RWPE2 (cell line): ENCODE data around the gene AP1S1.

Source experiments
- ATAC-seq: fragments of 200-7000 bp; cut with Tn5 transposase; 3 replicates; pipeline ENCODE4 v1.9.1; 2021; ENCODE audit warnings: low read depth
- DNase-seq: peaks from one replicate; pipeline ENCODE4 v3.0.0-alpha.2; 2020; ENCODE audit warnings: low spot score
- H3K27ac ChIP-seq: fragments of 450-650 bp; 2 replicates; pipeline ENCODE4 v1.5.1; 2017; ENCODE audit warnings: mild to moderate bottlenecking; ENCODE audit not compliant: poor library complexity, severe bottlenecking
- H3K27me3 ChIP-seq: fragments of 250-450 bp; sonication (Bioruptor Pico); 2 replicates; pipeline ENCODE4 v1.5.1; 2021; ENCODE audit warnings: mild to moderate bottlenecking, moderate library complexity; ENCODE audit not compliant: insufficient read depth, poor library complexity, severe bottlenecking
- H3K36me3 ChIP-seq: fragments of 250-450 bp; sonication (Bioruptor Pico); 2 replicates; pipeline ENCODE4 v1.5.1; 2020; ENCODE audit warnings: low read depth, mild to moderate bottlenecking, moderate library complexity
- H3K4me1 ChIP-seq: fragments of 250-450 bp; sonication (Bioruptor Pico); 2 replicates; pipeline ENCODE4 v1.5.1; 2021; ENCODE audit warnings: mild to moderate bottlenecking, moderate library complexity; ENCODE audit not compliant: insufficient read depth, poor library complexity, severe bottlenecking
- H3K4me3 ChIP-seq: fragments of 250-450 bp; sonication (Bioruptor Pico); 2 replicates; pipeline ENCODE4 v1.5.1; 2021; ENCODE audit warnings: mild to moderate bottlenecking, moderate library complexity; ENCODE audit not compliant: severe bottlenecking
- H3K9me3 ChIP-seq: fragments of 250-450 bp; sonication (Bioruptor Pico); 2 replicates; pipeline ENCODE4 v1.5.1; 2021; ENCODE audit warnings: mild to moderate bottlenecking, moderate library complexity; ENCODE audit not compliant: severe bottlenecking
- TF ChIP-seq, protein P1 (sequence below): fragments of 450-650 bp; IDR thresholded peaks from one replicate; pipeline ENCODE4 v1.5.1; 2017; ENCODE audit warnings: mild to moderate bottlenecking, moderate library complexity; ENCODE audit not compliant: poor library complexity, severe bottlenecking

Gene AP1S1

DNA sequence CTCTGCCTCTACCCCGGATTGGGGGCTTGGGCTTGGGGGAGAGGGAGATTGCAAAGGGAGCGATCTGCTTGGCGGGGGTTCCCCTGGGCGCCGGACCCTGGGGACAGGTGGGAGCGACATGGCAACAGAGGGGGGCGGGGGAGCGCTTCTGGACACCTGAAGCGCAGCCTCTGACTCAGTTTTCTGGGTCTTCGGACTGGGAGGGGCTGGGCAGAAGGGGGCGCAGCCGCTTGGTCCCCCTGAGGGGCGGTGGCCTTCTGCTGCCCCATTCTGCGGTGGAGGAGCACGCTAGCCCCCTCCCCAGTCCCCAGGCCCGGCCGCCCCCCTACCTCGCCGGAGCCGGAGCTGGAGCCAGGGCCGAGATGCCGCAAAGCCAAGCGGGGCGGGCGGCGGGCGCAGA is 25.4 kb downstream of the AP1S1 start:
- no peak for ATAC-seq
- TF ChIP-seq, protein P1, sequence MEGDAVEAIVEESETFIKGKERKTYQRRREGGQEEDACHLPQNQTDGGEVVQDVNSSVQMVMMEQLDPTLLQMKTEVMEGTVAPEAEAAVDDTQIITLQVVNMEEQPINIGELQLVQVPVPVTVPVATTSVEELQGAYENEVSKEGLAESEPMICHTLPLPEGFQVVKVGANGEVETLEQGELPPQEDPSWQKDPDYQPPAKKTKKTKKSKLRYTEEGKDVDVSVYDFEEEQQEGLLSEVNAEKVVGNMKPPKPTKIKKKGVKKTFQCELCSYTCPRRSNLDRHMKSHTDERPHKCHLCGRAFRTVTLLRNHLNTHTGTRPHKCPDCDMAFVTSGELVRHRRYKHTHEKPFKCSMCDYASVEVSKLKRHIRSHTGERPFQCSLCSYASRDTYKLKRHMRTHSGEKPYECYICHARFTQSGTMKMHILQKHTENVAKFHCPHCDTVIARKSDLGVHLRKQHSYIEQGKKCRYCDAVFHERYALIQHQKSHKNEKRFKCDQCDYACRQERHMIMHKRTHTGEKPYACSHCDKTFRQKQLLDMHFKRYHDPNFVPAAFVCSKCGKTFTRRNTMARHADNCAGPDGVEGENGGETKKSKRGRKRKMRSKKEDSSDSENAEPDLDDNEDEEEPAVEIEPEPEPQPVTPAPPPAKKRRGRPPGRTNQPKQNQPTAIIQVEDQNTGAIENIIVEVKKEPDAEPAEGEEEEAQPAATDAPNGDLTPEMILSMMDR, result no peak
- H3K27ac ChIP-seq, result no peak overlapping the region

DNA sequence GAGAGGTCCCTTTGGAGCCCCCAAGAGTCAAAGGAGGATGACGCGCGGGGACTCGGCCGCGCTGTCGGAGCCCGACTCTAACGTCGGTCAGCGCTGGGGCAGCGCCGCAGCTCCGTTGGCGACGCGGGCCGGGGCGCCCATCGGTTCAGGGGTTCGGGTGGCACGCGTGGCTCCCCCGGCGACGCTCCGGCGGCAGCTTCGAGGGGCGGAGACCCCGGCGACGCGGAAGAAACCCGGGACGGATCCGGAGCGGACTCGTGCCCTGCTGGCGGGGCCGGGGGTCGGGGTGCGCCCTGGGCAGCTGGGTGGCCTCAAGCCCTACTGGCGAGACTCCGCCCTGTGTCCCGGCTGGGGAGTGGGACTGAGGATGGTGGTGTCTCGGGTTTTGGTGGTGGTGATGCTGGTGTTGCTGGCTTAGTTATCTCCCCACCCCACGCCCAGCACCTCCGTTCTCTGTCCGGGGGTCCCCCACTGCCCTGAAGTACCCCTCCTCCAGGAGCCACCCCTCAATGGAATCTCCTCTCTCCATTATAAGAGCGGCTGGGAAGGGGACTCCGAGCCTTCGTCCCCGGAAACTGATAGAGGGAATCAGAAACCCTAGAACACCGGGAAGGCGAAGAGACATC is 26.0 kb downstream of the AP1S1 start, which contains the start of gene NAT16:
Gene NAT16, minus strand, starts transcription at position 164 of the 626 bp plus-strand sequence. CDS start 5,486 bp downstream, outside the sequence.
- Histone ChIP-seq H3K36me3 (no peaks in the 10 kb centered on the region), H3K4me3 (no peak within 1 kb of the TSS), H3K27me3 (peaks cover 41% of the 10 kb centered on the region), H3K27ac (no peak within 1 kb of the TSS), H3K4me1 (no peaks in the 10 kb centered on the region), H3K9me3 (no peaks in the 10 kb centered on the region)
- no peak for DNase-seq
- TF ChIP-seq, protein P1, result no peak
- no peak for ATAC-seq

More for the DNA sequence above, 25.4 kb downstream of the AP1S1 start:
- no peaks in the 10 kb centered on the region for H3K9me3 ChIP-seq
- H3K4me3 ChIP-seq, result no peak overlapping the region
- peaks cover 43% of the 10 kb centered on the region for H3K27me3 ChIP-seq
- H3K36me3 ChIP-seq, result no peaks in the 10 kb centered on the region
- H3K4me1 ChIP-seq, result no peaks in the 10 kb centered on the region
- no peak for DNase-seq

DNA sequence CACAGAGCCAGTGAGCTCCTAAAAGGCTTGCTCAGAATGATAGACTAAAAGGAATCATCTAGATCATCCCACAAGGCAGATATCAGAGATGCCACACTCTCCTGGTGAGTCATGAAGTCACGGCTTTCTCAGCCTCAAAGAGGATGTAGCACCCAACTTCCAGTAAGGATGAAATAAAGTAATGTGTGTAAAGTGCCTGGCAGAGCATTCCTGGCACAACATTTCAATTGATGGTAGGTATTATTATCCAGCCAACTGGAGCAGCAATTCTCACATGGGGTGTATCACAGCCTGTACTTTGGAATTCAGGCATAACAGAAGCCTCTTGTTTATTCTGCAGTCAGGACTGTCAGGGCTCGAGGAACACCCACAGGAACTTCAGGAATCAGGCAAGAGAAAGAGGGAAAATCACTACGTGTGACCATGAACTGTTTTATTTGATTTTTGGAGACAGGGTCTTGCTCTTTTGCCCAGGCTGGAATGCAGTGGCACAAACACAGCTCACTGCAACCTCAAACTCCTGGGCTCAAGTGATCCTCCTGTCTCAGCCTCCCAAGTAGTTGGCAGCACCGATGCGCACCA is 31.1 kb downstream of the AP1S1 start:
- H3K4me3 ChIP-seq, result no peak overlapping the region
- H3K9me3 ChIP-seq, result no peaks in the 10 kb centered on the region
- peaks cover 10% of the 10 kb centered on the region for H3K27me3 ChIP-seq
- no peaks in the 10 kb centered on the region for H3K36me3 ChIP-seq
- DNase-seq (no peak), ATAC-seq (peak; percentile 38)
- no peaks in the 10 kb centered on the region for H3K4me1 ChIP-seq
- no peak overlapping the region for H3K27ac ChIP-seq
- TF ChIP-seq, protein P1, result no peak

DNA sequence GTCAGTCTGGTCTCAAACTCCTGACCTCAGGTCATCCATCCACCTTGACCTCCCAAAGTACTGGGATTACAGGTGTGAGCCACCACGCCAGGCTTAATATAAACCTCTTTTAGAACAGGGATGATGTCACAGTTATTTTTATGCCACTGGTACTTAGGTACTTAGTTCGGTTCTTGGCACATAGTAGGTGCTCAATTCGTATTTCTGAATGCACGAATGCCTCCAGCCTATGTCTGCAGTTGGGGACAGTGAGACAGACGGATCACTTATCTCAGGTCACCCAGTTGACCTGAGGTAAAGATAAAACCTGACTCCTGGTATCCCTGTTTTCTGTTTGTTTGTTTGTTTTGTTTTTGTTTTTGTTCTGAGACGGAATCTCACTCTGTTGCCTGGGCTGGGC is 31.9 kb downstream of the AP1S1 start:
- TF ChIP-seq, protein P1, result no peak
- no peak for ATAC-seq
- H3K27ac ChIP-seq, result no peak overlapping the region
- peaks cover 2% of the 10 kb centered on the region for H3K27me3 ChIP-seq
- no peak overlapping the region for H3K4me3 ChIP-seq
- no peaks in the 10 kb centered on the region for H3K4me1 ChIP-seq
- no peaks in the 10 kb centered on the region for H3K9me3 ChIP-seq
- DNase-seq, result no peak
- no peaks in the 10 kb centered on the region for H3K36me3 ChIP-seq

DNA sequence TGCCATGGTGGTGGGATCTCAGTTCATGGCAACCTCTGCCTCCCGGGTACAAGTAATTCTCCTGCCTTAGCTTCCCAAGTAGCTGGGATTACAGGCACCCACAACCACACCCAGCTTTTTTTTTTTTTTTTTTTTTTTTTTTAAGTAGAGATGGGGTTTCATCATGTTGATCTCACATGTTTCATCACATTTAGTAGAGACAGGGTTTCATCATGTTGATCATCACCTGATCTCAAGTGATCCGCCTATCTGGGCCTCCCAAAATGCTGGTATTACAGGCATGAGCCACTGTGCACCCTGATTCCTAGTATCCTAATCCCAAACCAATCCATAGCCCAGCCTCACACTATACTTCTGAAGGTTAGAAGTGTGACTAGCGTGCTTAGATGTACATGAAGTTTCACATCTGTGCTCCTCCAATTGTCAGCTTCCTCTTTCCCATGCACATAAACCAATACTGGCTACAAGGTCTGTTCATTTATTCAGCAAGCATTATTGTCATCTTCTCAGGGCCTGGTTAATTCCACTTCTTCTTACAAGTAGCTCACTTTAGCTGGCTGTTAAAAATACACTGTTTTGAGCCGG is 32.7 kb downstream of the AP1S1 start:
- ATAC-seq, result no peak
- Histone ChIP-seq H3K27me3 (no peaks in the 10 kb centered on the region), H3K9me3 (no peaks in the 10 kb centered on the region), H3K4me1 (no peaks in the 10 kb centered on the region), H3K27ac (no peak overlapping the region), H3K4me3 (no peak overlapping the region), H3K36me3 (no peaks in the 10 kb centered on the region)
- DNase-seq, result no peak
- TF ChIP-seq, protein P1, result no peak
